ENCODE data around the gene ZCCHC2.

The ZCCHC2 gene

DNA sequence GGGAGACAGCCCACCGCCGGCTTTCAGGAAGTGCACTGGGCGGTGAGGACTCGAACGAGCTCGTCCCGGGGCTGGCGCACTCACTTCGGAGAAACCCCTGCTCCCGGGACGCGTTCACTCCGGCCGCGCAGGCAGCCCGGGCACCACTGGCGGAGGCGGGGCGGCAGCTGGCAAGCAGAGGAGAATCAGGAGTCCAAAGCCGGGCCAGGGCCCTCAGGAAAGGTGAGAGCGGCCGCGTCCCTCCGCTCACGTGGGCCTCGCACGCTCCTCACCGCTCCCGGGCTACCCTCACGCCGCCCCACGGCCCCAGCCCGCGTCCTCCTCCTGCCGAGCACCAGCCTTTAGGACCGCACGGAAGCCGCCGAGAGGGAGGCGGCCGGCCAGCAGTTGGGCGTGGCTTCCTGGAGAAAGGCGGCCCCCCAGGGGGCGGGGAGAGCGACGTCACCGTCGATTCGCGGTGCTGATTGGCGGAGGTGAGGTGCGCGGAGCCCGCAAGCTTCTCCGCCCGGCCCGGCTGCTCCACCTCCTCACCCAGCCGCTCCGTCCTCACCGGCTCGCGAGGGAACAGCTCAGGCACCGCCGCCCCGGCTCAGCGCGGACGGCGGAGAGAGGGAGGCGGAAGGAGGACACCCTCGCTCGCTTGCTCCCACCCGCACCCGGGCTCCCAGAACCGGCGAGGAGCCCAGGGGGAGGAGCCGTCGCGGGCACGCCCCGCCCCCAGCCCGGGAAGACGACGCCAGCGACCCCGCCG lies at the start of gene ZCCHC2:
Gene ZCCHC2, plus strand, starts transcription at position 522 of the 751 bp plus-strand sequence. CDS start 400 bp downstream, outside the sequence.
- peak; percentile 97 to 98 for DNase-seq (ENCODE audit: low read depth in 1 of 2, low spot score in 1 of 2)

DNA sequence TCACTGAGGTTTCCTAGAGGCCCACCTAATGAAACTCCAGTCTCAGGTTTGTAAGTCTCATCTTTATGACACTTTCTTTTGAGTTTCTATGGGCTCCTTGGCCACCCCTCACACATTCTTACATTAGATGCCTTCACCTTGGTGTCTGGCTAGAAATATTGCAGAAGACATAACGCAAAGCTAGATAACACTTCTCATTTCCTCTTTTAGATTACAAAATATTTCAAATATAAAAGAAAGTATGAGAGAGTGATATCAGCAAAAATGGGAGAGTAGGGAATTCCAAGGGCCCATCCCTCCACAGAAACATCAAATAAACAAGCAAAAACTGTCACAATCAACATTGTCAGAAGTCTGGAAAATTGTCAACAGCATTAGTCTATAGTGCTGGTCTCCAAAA lies 43.3 kb upstream of the ZCCHC2 start:
- no peak for DNase-seq (ENCODE audit: low read depth in 1 of 2, low spot score in 1 of 2)

DNA sequence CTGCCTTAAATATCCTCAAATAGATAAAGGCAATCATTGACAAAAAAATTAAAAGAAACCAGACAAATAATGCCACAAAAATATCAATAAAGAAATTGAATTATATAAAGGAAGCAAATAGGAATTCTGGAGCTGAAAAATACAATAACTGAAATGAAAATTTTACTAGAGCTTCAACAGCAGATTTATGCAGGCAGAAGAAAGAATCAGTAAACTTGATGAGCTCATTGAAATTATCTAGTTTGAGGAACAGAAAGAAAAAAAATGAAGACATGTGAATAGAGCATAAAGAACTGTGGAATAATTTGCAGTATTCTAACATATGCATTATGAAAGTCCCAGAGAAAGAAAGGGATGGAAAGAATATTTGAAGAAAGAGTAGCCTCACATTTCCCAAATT lies 41.9 kb upstream of the ZCCHC2 start:
- DNase-seq (ENCODE audit: low read depth in 1 of 2, low spot score in 1 of 2): no peak

DNA sequence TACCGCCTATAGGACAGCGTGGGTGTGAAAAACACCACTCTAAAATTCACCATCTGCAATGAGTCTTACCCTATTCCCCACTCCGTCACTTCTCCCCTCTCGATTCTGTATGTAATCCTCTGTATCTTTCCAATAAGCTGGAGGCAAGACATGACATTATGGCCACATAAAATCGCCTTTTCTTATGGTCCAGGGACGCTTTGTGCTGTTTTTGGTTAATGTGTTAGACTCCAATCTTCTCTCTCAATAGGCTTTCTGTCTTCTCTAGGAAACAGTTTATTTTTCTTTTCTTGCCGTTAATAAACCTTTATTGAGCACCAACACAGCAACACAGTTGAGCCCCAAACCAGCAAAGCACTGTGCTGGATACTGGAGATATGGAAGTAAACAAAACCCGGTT lies 37.9 kb upstream of the ZCCHC2 start:
- no peak for DNase-seq (ENCODE audit: low read depth in 1 of 2, low spot score in 1 of 2)

DNA sequence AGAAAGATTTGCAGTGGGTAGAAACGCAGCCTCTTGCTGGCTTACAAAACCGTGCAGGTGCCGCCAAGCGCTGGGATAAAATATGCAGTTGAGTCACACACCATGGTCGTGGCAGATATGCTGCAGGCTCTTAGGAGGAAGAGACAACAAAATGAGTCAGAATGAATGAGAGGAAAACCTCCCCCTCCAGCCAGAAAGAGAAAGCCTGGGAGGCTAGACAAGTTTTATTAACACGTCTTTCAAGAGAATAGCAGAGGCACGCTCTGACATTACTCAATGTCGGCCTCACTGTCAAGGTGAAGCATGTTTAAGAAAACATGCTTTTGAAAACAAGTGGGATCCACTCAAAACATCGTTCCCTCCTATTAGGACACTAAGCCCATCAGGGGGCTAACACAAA lies 37.1 kb upstream of the ZCCHC2 start:
- DNase-seq (ENCODE audit: low read depth in 1 of 2, low spot score in 1 of 2): no peak

DNA sequence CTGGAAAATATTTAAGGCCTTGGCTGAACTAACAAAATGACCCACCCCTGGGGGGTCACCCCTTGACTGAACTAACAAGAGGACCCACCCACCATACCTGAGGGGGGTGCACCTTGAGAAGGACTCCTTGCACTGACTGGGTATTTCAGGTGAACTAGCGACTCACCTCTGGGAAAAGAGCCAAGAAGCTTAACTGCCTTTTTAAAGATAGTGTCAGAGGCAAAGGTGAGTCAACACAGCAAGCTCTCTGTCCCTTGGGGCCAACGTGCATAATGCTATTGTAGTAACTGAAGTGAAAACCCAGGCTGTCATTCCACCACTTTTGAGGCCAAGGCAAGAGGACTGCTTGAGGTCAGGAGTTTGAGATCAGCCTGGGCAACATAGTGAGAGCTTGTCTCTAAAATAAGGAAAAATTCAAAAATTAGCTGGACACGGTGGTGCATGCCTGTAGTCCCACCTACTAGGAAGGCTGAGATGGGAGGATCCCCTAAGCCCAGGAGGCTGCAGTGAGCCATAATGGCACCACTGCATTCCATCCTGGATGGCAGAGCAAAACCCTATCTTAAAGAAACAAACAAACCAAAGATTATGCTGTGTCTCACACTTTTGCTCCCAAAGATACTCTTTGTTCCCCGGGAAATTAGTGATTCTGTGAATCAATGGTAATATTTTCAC lies 36.4 kb upstream of the ZCCHC2 start:
- DNase-seq (ENCODE audit: low read depth in 1 of 2, low spot score in 1 of 2): no peak

DNA sequence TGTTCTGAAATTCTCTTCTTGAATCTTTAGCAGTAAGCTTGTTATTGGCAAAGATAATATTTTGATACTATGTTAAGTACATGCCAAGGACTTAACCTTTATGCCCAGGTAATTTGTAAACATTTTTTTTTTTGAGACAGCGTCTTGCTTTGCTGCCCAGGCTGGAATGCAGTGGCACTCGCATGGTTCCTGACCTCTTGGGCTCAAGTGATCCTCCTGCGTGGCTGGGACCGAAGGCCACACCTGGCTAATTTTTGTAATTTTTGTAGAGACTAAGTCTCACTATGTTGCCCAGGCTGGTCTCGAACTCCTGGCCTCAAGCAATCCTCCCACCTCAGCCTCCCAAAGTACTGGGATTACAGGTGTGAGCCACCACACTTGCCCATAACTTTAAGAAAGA lies 35.7 kb upstream of the ZCCHC2 start:
- DNase-seq (ENCODE audit: low read depth in 1 of 2, low spot score in 1 of 2): no peak

DNA sequence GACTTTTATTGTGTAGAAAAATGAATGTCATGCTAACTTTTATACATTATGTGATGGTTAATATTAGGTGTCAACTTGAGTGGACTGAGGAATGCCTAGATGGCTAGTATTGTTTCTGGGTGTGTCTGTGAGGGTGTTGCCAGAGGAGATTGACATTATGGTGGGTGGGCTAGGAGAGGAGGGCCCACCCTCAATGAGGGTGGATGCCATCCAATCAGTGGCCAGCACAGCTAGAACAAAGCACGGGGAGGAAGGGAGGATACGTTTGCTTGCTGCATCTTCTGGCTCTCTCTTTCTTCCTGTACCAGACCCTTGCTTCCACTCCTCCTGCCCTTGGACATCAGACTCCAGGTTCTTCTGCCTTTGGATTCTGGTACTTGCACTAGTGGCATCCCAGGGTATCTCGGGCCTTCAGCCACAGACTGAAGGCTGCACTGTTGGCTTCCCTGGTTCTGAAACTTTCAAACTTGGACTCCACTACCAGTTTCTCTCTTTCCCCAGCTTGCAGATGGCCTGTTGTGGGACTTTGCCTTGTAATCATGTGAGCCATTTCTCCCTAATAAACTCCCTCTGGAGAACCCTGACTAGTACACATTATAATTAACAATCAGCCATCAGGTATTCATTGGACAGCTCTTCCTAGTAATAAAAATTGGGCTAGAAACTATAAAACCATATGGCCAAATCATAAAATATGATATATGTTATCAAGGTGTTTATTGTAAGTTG lies 31.7 kb upstream of the ZCCHC2 start:
- no peak for DNase-seq (ENCODE audit: low read depth in 1 of 2, low spot score in 1 of 2)

DNA sequence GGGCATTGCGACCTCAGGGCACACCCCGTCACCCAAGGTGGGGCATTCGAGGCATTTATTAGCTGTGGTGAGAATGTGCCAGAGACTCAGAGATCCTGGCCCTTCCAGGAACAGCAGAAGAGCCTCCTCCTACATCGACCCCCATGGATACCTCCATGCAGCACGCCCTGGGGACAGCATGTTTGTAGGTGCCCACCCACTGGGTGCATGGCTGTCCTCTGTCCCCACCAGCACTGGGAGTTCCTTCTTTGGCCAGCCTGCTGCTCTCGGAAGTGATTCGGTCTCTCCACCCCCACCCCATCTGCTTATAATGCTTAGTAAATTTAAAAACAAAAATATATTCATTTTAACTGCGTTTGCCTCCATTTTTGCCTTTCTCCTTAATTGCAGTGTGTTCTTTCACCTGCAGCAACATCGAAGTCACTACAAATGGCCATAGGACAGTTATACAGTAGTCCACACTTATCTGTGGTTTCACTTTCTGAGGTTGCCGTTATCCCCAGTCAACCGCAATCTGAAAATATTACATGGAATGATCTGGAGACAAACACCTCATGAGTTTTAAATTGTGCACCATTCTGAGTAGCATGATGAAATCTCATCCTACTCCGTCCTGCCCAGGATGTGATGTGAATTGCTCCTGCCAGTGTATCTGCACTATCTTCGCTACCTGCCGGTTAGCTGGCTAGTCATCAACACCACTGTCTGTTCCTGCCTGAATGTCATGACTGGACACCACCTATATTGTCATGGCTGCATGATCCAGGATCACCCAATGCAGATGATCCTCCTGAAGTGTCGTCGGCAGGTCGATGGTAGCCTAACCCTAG lies 29.6 kb upstream of the ZCCHC2 start:
- DNase-seq (ENCODE audit: low read depth in 1 of 2, low spot score in 1 of 2): no peak

DNA sequence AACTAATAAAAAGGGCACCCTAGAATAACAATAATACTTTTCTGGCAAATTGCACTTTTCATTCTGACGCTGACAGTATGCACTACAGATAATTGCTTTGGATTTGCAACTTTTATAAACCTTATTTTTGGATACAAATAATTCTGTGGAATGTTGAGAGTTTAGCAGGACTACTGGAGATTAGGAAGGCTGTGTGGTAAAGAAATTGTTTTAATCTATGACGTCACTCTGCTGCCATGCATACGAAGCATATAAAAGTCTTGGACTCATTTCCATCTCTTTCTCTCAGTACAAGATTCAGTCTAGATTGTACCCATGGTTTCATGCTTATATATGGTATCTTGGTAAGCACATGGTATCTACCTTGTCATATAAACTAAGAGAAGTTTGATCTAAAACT lies 28.1 kb upstream of the ZCCHC2 start:
- no peak for DNase-seq (ENCODE audit: low read depth in 1 of 2, low spot score in 1 of 2)

DNA sequence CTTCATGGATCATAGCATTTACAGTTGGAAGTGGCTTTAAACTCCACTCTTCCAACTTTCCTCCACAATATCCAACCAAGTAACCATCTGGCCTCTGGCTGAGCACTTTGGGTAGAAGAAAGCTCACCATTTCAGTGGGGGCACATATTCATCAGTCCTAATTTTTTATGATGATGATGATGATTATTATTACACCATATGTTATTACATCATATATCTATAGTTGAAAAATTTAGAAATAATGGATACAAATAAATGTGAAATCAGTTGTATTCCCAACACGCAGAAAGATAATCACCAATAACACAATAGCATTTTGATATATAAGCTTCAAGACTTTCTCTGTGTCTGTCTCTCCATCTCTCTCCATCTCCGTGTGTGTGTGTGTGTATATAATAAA lies 26.6 kb upstream of the ZCCHC2 start:
- no peak for DNase-seq (ENCODE audit: low read depth in 1 of 2, low spot score in 1 of 2)

DNA sequence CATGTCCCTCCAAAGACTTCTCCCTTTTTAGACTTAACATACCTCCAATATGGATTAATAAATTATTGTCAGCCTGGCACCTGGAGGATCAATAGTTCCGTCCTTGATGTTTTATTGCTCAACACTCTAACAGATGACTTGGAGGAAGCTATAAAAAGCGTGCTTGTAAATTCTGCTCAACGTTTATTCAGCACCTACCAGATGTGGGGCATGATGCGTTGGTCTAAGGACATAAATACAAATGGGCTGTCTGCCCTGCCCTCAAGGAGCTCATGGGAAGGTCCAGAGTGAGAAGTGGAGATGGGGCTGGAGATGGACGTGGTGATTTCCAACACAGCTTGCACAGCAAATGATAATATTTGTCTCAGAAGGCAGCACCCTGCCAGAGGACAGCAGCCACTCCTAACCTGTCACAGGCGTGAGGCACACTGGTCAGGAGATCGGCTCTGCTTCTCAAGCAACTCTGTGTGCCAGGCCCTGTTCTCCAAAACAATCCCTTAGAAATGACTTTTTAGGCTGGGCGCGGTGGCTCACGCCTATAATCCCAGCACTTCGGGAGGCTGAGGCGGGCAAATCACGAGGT lies 25.5 kb upstream of the ZCCHC2 start:
- DNase-seq (ENCODE audit: low read depth in 1 of 2, low spot score in 1 of 2): no peak

DNA sequence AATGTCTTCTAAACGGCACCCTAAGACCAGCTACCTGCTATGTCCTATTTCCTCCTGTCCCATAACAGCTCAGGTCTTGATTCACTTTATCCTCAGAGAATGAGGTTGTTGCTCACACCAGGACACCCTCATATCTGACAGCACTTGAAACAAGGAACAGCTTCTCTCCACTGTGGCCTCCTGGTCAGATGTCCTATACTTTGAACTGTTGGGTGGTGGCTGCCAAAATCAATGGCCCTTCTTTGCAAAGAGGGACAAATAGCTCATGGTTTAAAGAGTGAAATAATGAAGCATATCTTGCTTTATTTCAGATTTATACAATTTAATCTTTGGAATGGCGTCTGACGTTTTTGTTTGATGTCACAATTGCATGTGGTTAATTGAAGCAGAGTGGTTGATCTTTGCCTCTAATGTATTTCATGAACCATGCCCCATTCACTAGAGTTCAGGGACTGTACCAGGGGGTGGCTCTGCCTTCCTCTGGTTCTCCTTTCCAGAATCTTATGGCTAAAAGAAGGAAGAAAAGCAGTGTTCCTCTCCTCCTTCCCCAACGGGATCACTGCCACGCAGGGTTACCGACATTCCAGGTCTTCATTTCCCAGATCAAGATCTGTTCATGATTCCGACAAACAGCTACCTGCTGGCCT lies 24.1 kb upstream of the ZCCHC2 start:
- DNase-seq (ENCODE audit: low read depth in 1 of 2, low spot score in 1 of 2): no peak

DNA sequence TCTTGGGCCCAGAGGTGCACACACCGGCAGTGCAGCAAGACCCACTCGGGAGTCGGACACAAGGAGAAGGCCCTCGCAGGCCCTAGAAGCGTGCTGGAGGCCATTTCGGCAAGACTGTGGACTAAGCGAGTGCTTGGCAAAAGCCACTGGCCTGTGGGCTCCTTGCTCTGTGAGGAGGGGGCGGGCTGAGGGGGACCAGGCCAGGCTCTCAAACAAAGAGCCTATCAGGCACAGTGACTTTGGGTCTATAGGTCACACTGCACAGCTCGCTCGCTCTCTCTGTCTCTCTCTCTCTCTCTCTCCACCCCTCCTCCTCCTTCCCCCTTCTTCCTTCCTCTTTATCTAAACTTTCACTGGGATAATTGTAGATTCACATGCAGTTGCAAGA lies 23.6 kb upstream of the ZCCHC2 start:
- no peak for DNase-seq (ENCODE audit: low read depth in 1 of 2, low spot score in 1 of 2)

DNA sequence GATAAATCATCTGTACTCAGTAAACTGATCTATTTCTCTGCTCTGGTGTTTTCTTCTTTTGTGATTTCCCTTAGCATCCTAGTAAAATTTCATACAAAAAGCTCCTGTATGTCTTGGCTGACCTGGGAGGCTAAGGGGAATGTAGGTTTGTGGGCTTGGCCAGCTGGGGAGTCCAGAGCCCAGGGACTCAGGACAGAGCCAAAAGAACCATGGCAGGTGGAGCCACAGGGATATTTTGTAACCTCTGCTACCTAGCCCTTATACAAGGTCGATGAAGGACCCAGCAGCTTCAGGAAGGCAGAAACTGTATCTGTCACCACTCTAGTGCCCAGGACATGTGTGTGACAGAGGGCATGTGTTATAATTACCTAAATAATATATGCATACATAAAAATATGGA lies 22.7 kb upstream of the ZCCHC2 start:
- DNase-seq (ENCODE audit: low read depth in 1 of 2, low spot score in 1 of 2): no peak

DNA sequence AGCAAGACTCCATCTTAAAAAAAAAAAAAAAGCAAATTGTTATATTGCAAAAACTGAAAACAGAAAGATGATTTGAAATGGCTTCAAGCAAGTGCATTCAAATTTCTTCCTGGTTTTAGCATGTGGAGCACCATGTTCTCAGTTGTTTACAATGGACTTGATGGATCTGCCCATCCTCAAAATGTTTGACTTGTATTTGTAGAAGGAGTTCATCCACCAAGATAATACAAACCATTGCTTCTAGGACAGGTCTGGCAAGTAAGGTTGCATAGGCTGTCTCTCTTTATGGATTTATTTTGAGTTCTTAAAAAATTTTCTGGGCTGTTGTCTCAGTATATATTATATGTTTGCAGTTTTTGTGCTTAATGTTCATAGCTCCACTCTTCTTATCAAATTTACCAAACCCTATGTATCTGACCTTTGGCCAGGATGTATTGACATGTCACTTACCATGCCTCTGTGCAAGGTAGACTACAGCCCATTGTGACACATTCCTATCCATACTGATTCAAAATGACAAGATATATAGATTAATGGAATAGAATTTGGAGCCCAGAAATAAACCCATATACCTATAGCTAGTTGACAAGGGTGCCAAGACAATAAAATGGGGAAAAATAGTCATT lies 21.7 kb upstream of the ZCCHC2 start:
- DNase-seq (ENCODE audit: low read depth in 1 of 2, low spot score in 1 of 2): no peak

DNA sequence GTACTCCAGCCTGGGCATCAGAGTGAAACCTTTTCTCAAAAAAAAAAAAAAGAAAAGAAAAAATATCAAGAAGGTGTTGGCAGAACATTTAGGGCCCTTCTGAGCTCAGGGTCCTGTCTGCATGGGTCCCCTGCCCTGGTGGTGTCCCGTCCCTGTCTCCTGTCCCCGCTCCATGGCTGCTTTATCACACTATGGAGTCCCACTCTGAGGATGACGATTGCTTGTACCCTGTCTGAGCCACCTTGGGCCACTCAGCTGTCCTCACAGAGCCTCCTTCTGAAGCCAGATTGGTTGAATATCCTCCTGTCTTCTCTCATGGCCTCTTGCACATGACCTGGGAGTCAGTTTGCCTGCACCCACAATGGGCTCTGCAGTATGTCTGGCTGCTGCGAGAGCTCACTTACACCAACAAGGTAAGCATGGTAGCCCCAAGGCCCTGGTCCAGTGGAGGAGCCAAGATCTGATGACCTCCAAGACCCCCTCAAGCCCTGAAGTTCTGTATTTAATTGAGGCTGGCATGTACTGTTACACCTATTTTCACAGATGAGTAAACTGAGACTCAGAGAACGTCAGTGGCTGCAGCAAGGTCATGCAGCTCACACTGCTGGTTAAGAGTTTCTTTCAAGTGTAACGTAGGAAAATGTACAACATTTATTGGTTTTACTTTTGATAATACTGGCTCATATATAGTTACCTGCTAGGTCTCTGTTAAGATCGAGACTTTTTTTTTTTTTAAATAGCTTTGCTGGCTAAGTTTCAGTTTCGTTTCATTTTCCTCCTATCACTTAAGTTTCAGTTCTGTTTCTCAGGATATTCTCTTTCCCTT lies 16.9 kb upstream of the ZCCHC2 start:
- no peak for DNase-seq (ENCODE audit: low read depth in 1 of 2, low spot score in 1 of 2)

DNA sequence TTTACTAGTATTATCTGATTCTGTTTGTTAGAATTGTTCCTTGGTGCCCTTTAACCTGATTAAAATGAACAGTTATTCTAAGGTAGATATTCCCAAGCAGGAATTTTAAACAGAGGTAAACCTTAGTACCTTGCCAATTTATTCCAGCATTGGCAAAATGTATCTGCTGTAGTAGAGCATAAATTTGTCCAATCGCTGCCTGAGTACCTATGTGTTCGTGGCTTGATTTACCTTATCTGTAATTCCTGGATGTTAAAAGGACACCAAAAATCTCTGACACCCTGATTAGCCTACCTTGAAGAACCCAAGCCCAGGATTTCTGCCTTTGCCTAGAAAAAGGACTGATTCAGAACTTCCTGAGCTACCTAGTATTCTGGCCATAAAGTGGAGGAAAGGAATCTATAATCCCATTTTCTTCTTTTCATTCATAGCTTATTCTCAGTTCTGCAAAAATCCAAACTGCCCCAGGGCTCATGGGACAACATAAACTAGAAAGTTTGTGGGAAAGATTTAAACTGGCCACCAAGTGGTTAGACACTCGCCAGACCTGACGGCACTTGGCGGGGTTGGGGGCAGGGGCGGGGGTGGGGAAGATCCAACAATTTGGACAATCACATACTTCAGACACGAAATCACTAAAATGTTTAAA lies 16.2 kb upstream of the ZCCHC2 start:
- DNase-seq (ENCODE audit: low read depth in 1 of 2, low spot score in 1 of 2): no peak

DNA sequence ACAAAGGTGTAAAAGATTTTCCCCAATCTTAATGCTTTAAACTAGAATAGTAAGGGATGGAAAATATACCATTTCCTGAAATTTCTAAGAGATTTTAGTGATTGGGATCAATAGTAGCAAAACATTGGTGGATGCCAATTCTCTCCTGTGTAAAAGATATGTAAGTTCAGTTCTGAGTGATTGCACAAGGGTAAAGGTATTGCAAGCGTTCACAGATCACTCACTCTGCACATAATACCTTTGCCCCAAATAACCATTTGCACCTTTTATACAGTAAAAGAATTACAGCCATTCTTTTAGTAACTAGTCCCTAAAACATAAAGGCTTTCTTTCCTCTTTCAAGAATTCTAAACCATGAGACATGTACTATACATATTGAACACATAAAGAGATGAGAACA lies 13.0 kb upstream of the ZCCHC2 start:
- DNase-seq (ENCODE audit: low read depth in 1 of 2, low spot score in 1 of 2): no peak
